GM19043 (cell line): ENCODE results near the gene TRIM37.
A peak's percentile ranks its signal among the peaks of the same experiment; 100 is the strongest.
"Not testable (repeated sequence)": the region's sequence is repeated elsewhere in the genome, so short reads cannot be mapped to it uniquely, and the experiment has no call there.

Experiments used
- ATAC-seq: cut with Tn5 transposase; IDR thresholded peaks from one replicate; pipeline ENCODE4 v1.9.1; 2021; ENCODE audit warnings: low read depth; ENCODE audit not compliant: unreplicated experiment

Gene TRIM37

GRCh38 chr17:59121901-59122480 is 15.3 kb upstream of the TRIM37 start:
- no peak for ATAC-seq

GRCh38 chr17:59115474-59115873 is 8.8 kb upstream of the TRIM37 start:
- ATAC-seq: no peak

GRCh38 chr17:59111539-59111938 is 4.9 kb upstream of the TRIM37 start:
- no peak for ATAC-seq

- no peak for ATAC-seq
Measured at GRCh38 chr17:59110973-59111372, 4.3 kb upstream of the TRIM37 start.

DNA sequence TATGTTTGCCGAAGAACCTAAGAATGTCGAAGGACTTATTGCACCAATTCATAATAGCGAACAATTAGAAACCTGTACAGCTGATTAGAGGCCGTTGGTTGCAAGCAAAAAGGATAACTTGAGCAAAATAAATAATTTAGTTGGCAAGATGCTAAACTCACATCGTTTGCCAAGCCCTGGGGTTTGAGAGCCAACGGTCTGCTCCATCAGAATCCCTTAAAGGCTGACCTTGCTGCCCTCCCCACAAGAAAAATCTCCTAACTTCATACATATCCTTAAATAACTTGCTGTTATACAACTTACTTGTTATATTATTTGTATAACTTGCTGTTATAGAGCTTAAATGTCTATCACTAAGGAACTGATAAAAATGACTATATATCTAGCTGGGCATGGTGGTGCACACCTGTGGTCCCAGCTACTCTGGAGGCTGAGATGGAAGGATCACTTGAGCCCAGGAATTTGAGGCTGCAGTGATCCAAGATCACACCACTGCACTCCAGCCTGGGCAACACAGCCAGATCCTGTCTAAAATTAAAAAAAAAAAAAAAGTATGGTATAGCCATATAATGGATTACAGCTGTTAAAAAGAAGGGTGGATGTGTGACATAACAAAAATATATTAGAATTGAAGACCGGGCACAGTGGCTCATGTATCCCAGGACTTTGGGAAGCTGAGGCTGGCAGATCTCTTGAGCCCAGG is 1.9 kb upstream of the TRIM37 start:
- ATAC-seq: no peak

- no peak for ATAC-seq
Measured at GRCh38 chr17:59107306-59107670, 608 bp upstream of the TRIM37 start.

DNA sequence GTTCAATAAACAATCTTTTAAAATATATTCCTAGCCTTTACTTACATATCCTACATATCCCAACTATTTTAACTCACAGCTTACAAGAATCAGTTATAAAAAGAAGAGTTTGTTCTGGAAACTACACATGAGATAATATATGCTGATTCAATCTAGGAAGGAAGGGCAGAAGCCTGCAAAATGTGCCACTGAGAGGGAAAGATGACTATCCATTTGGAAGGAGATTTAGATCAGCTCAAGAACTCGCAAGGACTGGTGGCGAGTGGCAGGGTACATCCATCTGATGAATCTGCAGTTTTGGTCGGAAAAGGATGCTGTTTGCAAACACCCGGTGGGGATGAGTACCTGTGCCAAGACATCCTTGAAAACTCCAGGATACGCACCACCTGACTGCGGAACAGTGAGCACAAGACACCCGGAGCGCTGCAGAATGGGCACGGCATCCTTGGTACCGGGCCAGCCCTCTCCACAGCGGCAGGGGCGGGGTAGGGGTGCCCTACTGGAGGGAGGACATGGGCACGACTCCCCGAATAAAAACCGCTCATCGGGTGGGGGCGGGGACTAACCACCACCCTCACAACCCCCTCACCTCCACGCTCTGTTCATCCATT is 723 bp downstream of the TRIM37 start:
- ATAC-seq: no peak

- no peak for ATAC-seq
Measured at GRCh38 chr17:59101178-59101577, 5.5 kb downstream of the TRIM37 start.

GRCh38 chr17:59097876-59098275 is 8.8 kb downstream of the TRIM37 start:
- ATAC-seq: no peak

GRCh38 chr17:59094861-59095530 is 11.7 kb downstream of the TRIM37 start:
- ATAC-seq: no peak

GRCh38 chr17:59093702-59094231 is 12.9 kb downstream of the TRIM37 start:
- ATAC-seq: no peak

- no peak for ATAC-seq
Measured at GRCh38 chr17:59093145-59093701, 13.5 kb downstream of the TRIM37 start.

DNA sequence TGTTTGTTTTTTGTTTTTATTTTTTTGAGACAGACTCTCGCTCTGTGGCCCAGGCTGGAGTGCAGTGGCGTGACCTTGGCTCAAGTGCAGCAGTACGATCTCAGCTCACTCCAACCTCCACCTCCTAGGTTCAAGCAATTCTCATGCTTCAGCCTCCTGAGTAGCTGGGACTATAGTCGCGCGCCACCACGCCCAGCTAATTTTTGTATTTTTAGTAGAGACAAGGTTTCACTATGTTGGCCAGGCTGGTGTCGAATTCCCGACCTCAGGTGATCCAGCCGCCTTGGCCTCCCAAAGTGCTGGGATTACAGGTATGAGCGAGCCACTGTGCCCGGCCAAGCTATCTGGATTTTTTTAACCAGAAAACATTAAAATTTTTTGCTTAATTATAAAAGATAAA is 16.1 kb downstream of the TRIM37 start:
- ATAC-seq: not testable (repeated sequence)

GRCh38 chr17:59084154-59084553 is 22.5 kb downstream of the TRIM37 start:
- ATAC-seq: no peak

GRCh38 chr17:59074494-59074893 is 32.2 kb downstream of the TRIM37 start:
- ATAC-seq: no peak

GRCh38 chr17:59073972-59074371 is 32.7 kb downstream of the TRIM37 start:
- no peak for ATAC-seq

- no peak for ATAC-seq
Measured at GRCh38 chr17:59069856-59070255, 36.8 kb downstream of the TRIM37 start.

GRCh38 chr17:59067756-59068155 is 38.9 kb downstream of the TRIM37 start:
- ATAC-seq: peak; percentile 87

GRCh38 chr17:59067340-59067739 is 39.3 kb downstream of the TRIM37 start:
- no peak for ATAC-seq

DNA sequence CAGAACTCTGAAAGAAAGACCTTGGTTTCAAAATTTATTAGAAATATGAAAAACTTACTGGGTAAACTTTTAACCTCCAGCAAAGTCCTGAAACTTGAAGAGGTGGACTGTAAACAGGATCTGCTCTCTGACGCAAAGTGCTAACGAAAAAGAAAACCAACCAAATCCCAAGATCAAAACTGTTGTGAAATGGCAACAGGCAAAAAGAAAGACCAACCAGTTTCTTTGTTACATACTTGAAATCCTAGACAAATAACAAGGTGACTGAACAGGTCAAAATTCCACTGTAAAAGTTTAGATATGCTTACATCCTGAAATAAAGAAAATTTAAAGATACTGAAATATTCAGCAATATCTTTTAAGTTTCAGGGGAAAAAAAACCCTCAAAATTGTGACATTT is 44.2 kb downstream of the TRIM37 start:
- ATAC-seq: no peak

DNA sequence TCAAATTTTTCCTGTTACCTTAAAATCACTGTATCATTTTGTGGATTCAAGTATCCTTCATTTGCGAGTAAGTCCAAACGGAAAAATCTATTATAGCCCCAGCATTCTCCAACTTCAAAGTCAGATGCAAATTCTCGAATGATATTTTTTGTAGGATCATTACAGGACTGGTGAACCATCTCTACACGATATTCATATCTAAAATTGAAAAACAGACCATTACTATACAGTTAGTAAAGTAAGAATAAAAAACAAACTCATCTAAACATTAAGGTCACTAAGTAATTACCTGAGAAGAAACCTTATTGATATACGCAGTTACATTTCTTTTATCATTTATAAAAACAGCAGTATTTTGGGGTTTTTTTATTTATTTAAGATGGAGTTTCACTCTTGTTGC is 49.8 kb downstream of the TRIM37 start:
- ATAC-seq: no peak
